Daoy (cell line): ENCODE measurements around the gene TMEM220. TPM values are rescaled to one million over a fixed set of nuclear protein-coding genes. Genes with fewer than 3 reads are reported as not detected.

Experiments
- DNase-seq: peaks from one replicate; pipeline ENCODE4 v3.0.0-alpha.2; 2015; ENCODE audit warnings: low read depth
- total RNA-seq: library from RNA; depleted of rRNA; stranded (reverse); fragments of >200 nt; shearing (Covaris generic); gene quantifications from 2 replicates; pipeline ENCODE4 v1.2.3, GENCODE V29; 2014; rRNA removed

The TMEM220 gene
- total RNA-seq, 1 experiment from 2014 or later = 0.17 TPM

GRCh38 chr17:10664571-10664970 lies 65.3 kb downstream of the TMEM220 start:
- no peak for DNase-seq

Other genes starting within 250 kb of the TMEM220 start
- not detected in 2 replicates for gene MYH1, start 211.5 kb downstream of the TMEM220 start, total RNA-seq
- not detected in 2 replicates for gene MYH2, start 180.4 kb downstream of the TMEM220 start, total RNA-seq
- gene MYH3, start 72.7 kb downstream of the TMEM220 start, total RNA-seq = 0.63 and 0.80 TPM in 2 replicates
- 45.6 and 45.7 TPM in 2 replicates for gene SCO1, start 32.5 kb downstream of the TMEM220 start, total RNA-seq
- gene ADPRM, start 32.4 kb downstream of the TMEM220 start, total RNA-seq = 8.6 and 12.3 TPM in 2 replicates
- gene TMEM238L, start 74.1 kb upstream of the TMEM220 start, total RNA-seq = not detected in 2 replicates
- not detected in 2 replicates for gene PIRT, start 108.1 kb upstream of the TMEM220 start, total RNA-seq